Measurements from ENCODE around the gene CHAD.

Gene CHAD, protein sequence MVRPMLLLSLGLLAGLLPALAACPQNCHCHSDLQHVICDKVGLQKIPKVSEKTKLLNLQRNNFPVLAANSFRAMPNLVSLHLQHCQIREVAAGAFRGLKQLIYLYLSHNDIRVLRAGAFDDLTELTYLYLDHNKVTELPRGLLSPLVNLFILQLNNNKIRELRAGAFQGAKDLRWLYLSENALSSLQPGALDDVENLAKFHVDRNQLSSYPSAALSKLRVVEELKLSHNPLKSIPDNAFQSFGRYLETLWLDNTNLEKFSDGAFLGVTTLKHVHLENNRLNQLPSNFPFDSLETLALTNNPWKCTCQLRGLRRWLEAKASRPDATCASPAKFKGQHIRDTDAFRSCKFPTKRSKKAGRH

DNA sequence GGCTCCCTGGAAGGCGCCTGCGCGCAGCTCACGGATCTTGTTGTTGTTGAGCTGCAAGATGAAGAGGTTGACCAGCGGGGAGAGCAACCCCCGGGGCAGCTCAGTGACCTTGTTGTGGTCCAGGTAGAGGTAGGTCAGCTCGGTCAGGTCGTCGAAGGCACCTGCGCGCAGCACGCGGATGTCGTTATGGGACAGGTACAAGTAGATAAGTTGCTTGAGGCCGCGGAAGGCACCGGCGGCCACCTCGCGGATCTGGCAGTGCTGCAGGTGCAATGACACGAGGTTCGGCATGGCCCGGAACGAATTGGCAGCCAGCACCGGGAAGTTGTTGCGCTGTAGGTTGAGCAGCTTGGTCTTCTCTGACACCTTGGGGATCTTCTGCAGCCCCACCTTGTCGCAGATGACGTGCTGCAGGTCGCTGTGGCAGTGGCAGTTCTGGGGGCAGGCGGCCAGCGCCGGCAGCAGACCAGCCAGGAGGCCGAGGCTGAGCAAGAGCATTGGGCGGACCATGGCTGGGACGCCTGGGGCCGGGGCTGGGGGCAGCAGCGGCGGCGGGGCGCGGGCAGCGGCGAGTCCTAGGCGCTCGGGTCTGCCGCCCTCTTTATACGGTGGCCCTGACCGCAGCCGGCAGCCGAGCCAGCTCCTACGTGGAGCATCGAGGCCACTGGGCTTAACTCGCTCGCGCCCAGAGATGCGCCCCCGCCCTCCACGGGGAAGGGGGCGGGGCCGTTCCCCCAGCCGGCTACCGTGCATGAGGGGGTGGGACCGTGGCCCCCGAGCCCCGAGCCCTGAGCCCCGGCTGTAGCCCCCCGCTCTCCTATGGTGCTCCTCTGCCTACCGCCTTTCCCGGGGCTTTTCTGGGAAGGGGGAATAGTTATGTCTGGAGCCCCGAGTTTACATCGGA, at the start of gene CHAD:
CHAD (minus strand) TSS at position 577 of the 904 bp plus-strand sequence; CDS start at position 510, 67 bp downstream.
- peaks cover 38% of the 10 kb centered on the region for H3K27me3 ChIP-seq (ENCODE audit: control insufficient read depth, insufficient read depth, low read length)

DNA sequence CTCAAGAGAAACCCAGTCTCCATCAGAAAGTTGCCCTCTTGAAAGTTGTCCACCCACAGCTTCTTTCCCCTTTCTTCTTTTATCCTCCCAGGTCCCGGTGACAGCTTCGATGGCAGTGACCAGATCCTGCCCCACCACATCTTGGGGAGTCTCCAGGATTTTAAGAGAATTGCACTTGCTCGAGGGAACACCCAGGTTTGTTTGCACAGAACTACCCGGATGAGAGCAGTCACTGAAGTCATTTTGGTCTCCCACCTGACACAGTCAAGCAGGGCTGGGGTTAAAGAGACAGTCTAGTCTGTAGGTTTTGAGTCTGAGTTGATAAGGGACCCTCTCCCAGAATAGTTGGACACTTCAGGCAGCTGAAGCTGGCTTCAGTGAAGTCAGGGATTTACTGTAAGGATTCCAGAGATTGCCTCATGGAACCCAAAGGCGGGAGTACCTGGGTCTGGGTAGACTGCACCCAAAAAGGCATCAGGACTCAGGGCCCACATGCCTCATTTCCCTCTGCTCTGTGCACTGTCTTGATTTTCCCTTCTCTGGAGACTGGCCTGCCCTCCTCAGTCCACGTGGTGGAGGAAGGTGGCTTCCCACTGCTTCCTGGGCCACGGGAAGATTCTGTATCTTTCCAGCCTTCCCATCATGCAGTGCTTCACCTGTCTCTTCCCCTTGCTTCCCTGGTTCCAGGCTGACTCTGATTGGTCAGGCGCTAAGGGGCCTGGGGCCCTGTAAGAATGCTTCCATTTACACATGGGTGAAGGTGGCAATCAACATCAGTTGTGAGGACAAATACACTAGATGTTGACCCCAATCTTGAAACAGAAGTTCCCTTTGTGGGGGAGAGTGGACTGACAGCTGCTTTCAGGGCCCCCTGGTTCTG, 49.1 kb upstream of the CHAD start:
- H3K36me3 ChIP-seq (ENCODE audit: control insufficient read depth, low read depth, low read length) = no peaks in the 10 kb centered on the region
- no peaks in the 10 kb centered on the region for H3K27me3 ChIP-seq (ENCODE audit: control insufficient read depth, insufficient read depth, low read length)
- H3K9ac ChIP-seq (ENCODE audit: low read length) = no peak overlapping the region
- no peak overlapping the region for H3K4me3 ChIP-seq (ENCODE audit: low read length)
- H3K9me3 ChIP-seq (ENCODE audit: control insufficient read depth, low read depth, low read length) = no peaks in the 10 kb centered on the region
- no peaks in the 10 kb centered on the region for H3K4me1 ChIP-seq (ENCODE audit: control insufficient read depth, low read depth, low read length)
- H3K27ac ChIP-seq (ENCODE audit: low read length) = no peak overlapping the region

More for the DNA sequence above, at the start of gene CHAD:
- no peaks in the 10 kb centered on the region for H3K9me3 ChIP-seq (ENCODE audit: control insufficient read depth, low read depth, low read length)
- H3K4me3 ChIP-seq (ENCODE audit: low read length) = peak within 1 kb of the TSS; percentile 63
- no peaks in the 10 kb centered on the region for H3K36me3 ChIP-seq (ENCODE audit: control insufficient read depth, low read depth, low read length)
- H3K9ac ChIP-seq (ENCODE audit: low read length) = no peak within 1 kb of the TSS
- no peak within 1 kb of the TSS for H3K27ac ChIP-seq (ENCODE audit: low read length)
- H3K4me1 ChIP-seq (ENCODE audit: control insufficient read depth, low read depth, low read length) = no peaks in the 10 kb centered on the region

DNA sequence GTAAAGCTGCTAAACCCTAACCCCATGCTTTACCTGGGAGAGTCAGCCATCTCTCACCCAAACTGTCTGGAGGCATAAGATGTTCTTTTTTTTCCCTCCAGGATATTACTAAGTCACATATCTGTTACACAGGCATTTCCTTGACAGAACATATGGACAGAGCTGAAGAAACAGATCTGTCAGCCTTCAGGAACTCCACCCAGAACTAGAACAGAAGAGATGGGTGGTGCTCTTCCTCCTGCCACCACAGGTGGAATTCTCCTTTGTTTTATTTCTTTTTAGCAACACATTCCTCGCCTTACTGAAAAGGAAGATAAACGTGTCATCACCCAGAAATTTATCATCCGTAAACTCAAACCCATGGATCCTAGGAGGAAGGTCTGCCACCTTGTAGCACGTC, 48.3 kb upstream of the CHAD start:
- H3K36me3 ChIP-seq (ENCODE audit: control insufficient read depth, low read depth, low read length) = no peaks in the 10 kb centered on the region
- H3K4me1 ChIP-seq (ENCODE audit: control insufficient read depth, low read depth, low read length) = no peaks in the 10 kb centered on the region
- no peak overlapping the region for H3K9ac ChIP-seq (ENCODE audit: low read length)
- no peak overlapping the region for H3K27ac ChIP-seq (ENCODE audit: low read length)
- no peak overlapping the region for H3K4me3 ChIP-seq (ENCODE audit: low read length)
- no peaks in the 10 kb centered on the region for H3K27me3 ChIP-seq (ENCODE audit: control insufficient read depth, insufficient read depth, low read length)
- no peaks in the 10 kb centered on the region for H3K9me3 ChIP-seq (ENCODE audit: control insufficient read depth, low read depth, low read length)

DNA sequence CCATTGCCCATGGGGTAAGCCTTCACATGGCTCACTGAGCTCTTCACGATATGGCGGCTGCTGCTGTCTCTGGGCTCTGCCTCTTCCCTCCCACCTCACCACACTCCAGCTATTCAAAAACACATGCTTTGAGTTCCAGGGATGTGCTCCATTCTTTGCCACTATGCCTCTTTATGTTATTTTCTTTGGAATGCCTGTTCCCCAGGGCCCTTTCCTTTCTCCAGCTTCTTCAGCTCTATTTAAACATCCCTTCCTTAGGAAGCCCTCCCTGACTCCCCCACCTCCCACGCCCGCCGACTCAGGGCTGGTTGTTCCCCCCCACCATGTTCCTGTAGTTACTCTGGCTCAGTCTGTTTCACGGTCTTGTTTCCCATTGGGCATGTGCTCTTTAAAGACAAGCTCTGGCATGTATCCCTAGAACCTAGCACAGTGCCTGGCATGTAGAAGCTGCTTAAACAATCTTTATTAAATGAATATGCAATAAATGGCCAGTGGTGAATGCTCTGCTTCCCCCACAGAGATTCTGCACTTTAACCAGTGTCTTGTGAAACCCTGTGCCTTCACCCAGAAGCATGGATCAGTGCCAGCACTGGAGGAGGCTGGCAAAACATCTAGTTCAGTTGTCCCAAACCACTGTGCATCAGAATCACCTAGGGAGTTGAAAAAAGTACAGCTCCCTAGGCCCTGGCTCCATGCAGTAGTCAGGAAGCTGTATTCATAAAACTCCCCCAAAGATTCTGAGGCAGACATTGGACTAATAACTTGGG, 46.4 kb upstream of the CHAD start:
- Histone ChIP-seq H3K4me3 (ENCODE audit: low read length) (no peak overlapping the region), H3K36me3 (ENCODE audit: control insufficient read depth, low read depth, low read length) (no peaks in the 10 kb centered on the region), H3K4me1 (ENCODE audit: control insufficient read depth, low read depth, low read length) (peaks cover 6% of the 10 kb centered on the region), H3K9ac (ENCODE audit: low read length) (no peak overlapping the region), H3K9me3 (ENCODE audit: control insufficient read depth, low read depth, low read length) (no peaks in the 10 kb centered on the region), H3K27me3 (ENCODE audit: control insufficient read depth, insufficient read depth, low read length) (no peaks in the 10 kb centered on the region), H3K27ac (ENCODE audit: low read length) (no peak overlapping the region)

DNA sequence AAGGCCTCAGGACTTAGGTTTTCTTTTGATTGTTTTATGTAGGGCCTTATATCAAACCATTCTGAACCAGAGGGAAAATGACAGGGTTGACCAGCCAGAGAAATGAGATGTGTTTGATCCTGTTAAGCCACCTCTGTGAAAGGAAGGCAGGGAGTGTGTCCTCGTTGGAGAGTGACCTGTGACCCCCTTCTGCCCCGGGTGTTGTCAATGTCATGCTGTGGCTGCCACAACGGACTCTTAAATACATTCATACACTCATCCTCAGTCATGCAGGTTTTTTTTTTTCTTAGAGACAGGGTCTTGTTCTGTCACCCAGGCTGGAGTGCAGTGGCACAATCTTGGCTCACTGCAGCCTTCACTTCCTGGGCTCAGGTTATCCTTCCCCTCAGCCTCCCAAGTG, 45.7 kb upstream of the CHAD start:
- Histone ChIP-seq H3K27ac (ENCODE audit: low read length) (no peak overlapping the region), H3K36me3 (ENCODE audit: control insufficient read depth, low read depth, low read length) (no peaks in the 10 kb centered on the region), H3K9me3 (ENCODE audit: control insufficient read depth, low read depth, low read length) (no peaks in the 10 kb centered on the region), H3K27me3 (ENCODE audit: control insufficient read depth, insufficient read depth, low read length) (no peaks in the 10 kb centered on the region), H3K4me3 (ENCODE audit: low read length) (no peak overlapping the region), H3K9ac (ENCODE audit: low read length) (no peak overlapping the region), H3K4me1 (ENCODE audit: control insufficient read depth, low read depth, low read length) (peaks cover 6% of the 10 kb centered on the region)

DNA sequence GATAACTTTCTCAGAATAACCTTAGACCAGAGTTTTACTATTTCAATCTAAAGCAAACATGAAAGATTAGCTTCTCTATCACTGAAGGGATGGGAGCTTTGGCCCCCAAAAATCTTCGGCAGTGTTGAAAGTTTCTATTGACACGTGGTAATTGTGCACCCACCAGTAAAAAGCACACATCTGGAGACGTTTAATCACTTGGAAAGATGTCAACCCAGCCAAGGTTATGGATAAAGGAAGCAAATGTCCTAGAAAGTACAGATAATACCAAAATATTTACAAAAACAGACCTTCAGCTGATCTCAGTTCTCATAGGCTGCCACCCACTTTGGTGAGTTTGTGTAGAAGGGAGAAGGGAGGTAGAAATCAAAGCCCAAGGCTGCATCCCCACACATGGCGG, 44.8 kb upstream of the CHAD start:
- H3K9ac ChIP-seq (ENCODE audit: low read length) = no peak overlapping the region
- H3K36me3 ChIP-seq (ENCODE audit: control insufficient read depth, low read depth, low read length) = no peaks in the 10 kb centered on the region
- peaks cover 6% of the 10 kb centered on the region for H3K4me1 ChIP-seq (ENCODE audit: control insufficient read depth, low read depth, low read length)
- no peaks in the 10 kb centered on the region for H3K9me3 ChIP-seq (ENCODE audit: control insufficient read depth, low read depth, low read length)
- H3K27me3 ChIP-seq (ENCODE audit: control insufficient read depth, insufficient read depth, low read length) = no peaks in the 10 kb centered on the region
- no peak overlapping the region for H3K4me3 ChIP-seq (ENCODE audit: low read length)
- H3K27ac ChIP-seq (ENCODE audit: low read length) = no peak overlapping the region

DNA sequence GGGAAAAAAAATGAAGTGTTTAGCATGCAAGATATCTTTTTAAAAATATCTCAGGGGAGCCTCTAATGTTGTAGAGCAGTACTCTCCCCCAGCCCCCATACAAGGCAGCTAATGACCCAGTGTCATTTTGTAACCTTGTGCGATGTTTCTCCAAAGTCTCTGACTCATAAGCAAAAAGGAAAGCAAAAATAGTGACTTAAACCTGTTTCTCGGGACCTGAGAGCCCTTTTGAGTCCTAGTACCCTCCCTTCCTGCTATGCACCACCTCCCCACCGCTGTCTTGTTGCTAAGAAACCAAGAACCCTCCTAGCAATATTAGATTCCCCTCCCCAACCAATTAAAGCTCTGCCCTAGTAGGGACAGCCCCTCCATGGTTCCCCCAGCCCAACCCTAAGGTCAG, 42.4 kb upstream of the CHAD start:
- Histone ChIP-seq H3K9ac (ENCODE audit: low read length) (no peak overlapping the region), H3K9me3 (ENCODE audit: control insufficient read depth, low read depth, low read length) (no peaks in the 10 kb centered on the region), H3K27me3 (ENCODE audit: control insufficient read depth, insufficient read depth, low read length) (no peaks in the 10 kb centered on the region), H3K27ac (ENCODE audit: low read length) (no peak overlapping the region), H3K36me3 (ENCODE audit: control insufficient read depth, low read depth, low read length) (no peaks in the 10 kb centered on the region), H3K4me3 (ENCODE audit: low read length) (no peak overlapping the region), H3K4me1 (ENCODE audit: control insufficient read depth, low read depth, low read length) (peaks cover 10% of the 10 kb centered on the region)

DNA sequence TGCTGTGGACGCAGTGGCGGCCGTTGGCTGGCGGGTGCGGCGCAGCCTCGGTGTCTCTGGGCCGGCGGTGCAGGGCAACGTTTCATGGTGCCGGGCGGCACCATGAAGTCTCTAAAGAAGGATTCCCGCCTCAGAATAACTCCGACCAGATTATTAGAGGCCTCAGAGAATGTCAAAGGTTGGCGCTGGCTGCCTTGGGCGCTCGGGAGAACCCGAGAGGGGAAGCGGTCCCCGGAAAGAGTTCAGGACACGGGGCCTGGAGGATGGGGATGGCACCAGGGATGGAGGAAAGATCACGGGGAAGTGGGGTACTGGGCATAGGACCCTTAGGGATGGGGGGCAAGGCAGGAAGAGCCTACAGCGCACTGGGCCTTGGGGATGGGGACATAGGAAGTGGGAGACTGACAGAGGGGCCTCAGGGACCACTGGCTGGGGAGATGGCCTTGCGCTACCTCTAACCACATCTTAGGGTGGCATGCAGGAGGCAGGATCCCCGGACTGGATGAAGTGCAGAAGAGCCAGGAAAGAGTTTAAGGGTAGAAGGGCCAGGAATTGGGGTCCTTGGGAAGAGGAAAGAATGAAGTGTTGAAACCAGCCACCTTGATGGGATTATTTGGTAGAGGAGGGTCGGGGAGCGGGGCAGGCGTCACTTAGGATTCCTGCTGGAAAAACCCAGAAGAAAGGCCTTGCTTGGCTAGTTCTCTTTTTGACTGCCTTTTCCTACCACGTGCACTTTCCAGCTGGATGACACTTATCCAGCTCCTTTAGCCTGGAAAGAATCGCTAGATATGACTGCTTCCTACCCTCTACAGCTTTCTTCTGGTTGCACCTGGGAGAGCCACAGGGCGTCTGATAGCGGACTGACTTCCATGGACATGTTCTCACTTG, 40.1 kb upstream of the CHAD start:
- Histone ChIP-seq H3K9me3 (ENCODE audit: control insufficient read depth, low read depth, low read length) (no peaks in the 10 kb centered on the region), H3K36me3 (ENCODE audit: control insufficient read depth, low read depth, low read length) (no peaks in the 10 kb centered on the region), H3K27me3 (ENCODE audit: control insufficient read depth, insufficient read depth, low read length) (no peaks in the 10 kb centered on the region), H3K9ac (ENCODE audit: low read length) (no peak overlapping the region), H3K4me3 (ENCODE audit: low read length) (peak overlapping the region; percentile 53), H3K4me1 (ENCODE audit: control insufficient read depth, low read depth, low read length) (peaks cover 13% of the 10 kb centered on the region), H3K27ac (ENCODE audit: low read length) (no peak overlapping the region)

DNA sequence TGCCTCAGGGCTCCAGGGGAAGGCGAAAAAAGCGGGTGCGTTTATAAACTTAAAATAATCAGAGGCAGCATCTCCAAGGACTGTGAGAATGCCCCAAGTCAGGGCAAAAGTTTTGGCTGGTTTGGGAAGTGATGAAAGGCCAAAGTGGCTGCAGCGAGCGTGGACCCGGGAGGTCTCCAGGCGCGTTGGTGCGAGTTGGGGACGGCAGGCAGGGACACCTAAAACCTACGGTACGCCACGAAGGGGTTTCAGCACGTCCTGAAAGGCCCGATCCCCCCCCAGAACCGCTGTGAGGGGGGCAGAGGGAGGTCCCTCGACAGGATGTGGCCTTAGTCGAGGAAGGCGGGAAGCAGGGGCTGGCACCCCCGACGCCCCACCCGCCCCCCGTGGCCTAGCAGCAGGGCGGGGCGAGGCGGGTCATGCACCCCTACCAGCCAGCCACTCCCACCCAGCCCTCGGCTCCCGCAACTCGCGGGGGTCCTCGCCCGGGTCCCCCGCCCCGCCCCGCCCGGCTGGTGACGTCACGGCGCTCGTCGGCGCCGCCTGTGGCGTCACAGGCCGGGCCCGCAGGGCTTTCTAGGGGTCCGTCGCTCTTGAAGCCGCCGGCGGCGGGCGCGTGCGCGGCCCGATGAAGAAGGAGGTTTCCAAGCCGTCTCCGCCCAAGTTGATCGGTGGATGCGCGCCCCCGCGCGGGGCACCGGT, 39.3 kb upstream of the CHAD start, which contains the start of gene MYCBPAP:
MYCBPAP (plus strand) TSS at position 569 of the 702 bp plus-strand sequence. CDS start 236 bp downstream, outside the sequence.
- H3K4me3 ChIP-seq (ENCODE audit: low read length) = peak within 1 kb of the TSS; percentile 53
- H3K9me3 ChIP-seq (ENCODE audit: control insufficient read depth, low read depth, low read length) = no peaks in the 10 kb centered on the region
- H3K9ac ChIP-seq (ENCODE audit: low read length) = no peak within 1 kb of the TSS

More for the DNA sequence above, 39.3 kb upstream of the CHAD start, which contains the start of gene MYCBPAP:
- H3K4me1 ChIP-seq (ENCODE audit: control insufficient read depth, low read depth, low read length) = peaks cover 18% of the 10 kb centered on the region
- no peak within 1 kb of the TSS for H3K27ac ChIP-seq (ENCODE audit: low read length)
- no peaks in the 10 kb centered on the region for H3K27me3 ChIP-seq (ENCODE audit: control insufficient read depth, insufficient read depth, low read length)
- no peaks in the 10 kb centered on the region for H3K36me3 ChIP-seq (ENCODE audit: control insufficient read depth, low read depth, low read length)

Measured in iPS-18a (cell line).